ENCODE measurements around the gene KLHL29.

KLHL29 gene

GRCh38 chr2:23549051-23549450, 164.1 kb downstream of the KLHL29 start:
- Histone ChIP-seq H3K27ac (replicated peaks) (no peak overlapping the region), H3K27me3 (ENCODE audit: insufficient read depth, poor library complexity, severe bottlenecking) (no peaks in the 10 kb centered on the region), H3K4me3 (replicated peaks; ENCODE audit: insufficient read depth, low read length) (no peak overlapping the region)
- no peak for TF ChIP-seq REST (IDR thresholded peaks at IDR 0.05; ENCODE audit: insufficient replicate concordance, low read depth)
- TF ChIP-seq SPI1 (IDR thresholded peaks at IDR 0.05; ENCODE audit: borderline replicate concordance, low read depth) = no peak
- no peak for TF ChIP-seq GABPA (IDR thresholded peaks at IDR 0.05; ENCODE audit: low read depth)
- no peak for TF ChIP-seq POLR2AphosphoS5 (IDR thresholded peaks at IDR 0.05; ENCODE audit: low read depth)
- no peak for TF ChIP-seq CTCF (IDR thresholded peaks at IDR 0.05; ENCODE audit: insufficient read depth, low read length)
- no peak for DNase-seq (ENCODE audit: low read depth in 1 of 2, low spot score in 1 of 2)

- Histone ChIP-seq H3K4me3 (replicated peaks; ENCODE audit: insufficient read depth, low read length) (no peak overlapping the region), H3K27ac (replicated peaks) (no peak overlapping the region), H3K27me3 (ENCODE audit: insufficient read depth, poor library complexity, severe bottlenecking) (no peaks in the 10 kb centered on the region)
- TF ChIP-seq REST (IDR thresholded peaks at IDR 0.05; ENCODE audit: insufficient replicate concordance, low read depth) (no peak), GABPA (IDR thresholded peaks at IDR 0.05; ENCODE audit: low read depth) (no peak), SPI1 (IDR thresholded peaks at IDR 0.05; ENCODE audit: borderline replicate concordance, low read depth) (no peak), POLR2AphosphoS5 (IDR thresholded peaks at IDR 0.05; ENCODE audit: low read depth) (no peak), CTCF (IDR thresholded peaks at IDR 0.05; ENCODE audit: insufficient read depth, low read length) (no peak)
- DNase-seq (ENCODE audit: low read depth in 1 of 2, low spot score in 1 of 2) = no peak
These were observed 165.0 kb downstream of the KLHL29 start for GRCh38 chr2:23549821-23550530.

GRCh38 chr2:23550553-23550952, 165.6 kb downstream of the KLHL29 start:
- no peak overlapping the region for H3K4me3 ChIP-seq (replicated peaks; ENCODE audit: insufficient read depth, low read length)
- H3K27ac ChIP-seq (replicated peaks) = no peak overlapping the region
- no peak for DNase-seq (ENCODE audit: low read depth in 1 of 2, low spot score in 1 of 2)
- no peaks in the 10 kb centered on the region for H3K27me3 ChIP-seq (ENCODE audit: insufficient read depth, poor library complexity, severe bottlenecking)
- TF ChIP-seq SPI1 (IDR thresholded peaks at IDR 0.05; ENCODE audit: borderline replicate concordance, low read depth) (no peak), REST (IDR thresholded peaks at IDR 0.05; ENCODE audit: insufficient replicate concordance, low read depth) (no peak)

Measured in HL-60 (cell line).